ENCODE measurements around the gene CNTNAP2.

DNA sequence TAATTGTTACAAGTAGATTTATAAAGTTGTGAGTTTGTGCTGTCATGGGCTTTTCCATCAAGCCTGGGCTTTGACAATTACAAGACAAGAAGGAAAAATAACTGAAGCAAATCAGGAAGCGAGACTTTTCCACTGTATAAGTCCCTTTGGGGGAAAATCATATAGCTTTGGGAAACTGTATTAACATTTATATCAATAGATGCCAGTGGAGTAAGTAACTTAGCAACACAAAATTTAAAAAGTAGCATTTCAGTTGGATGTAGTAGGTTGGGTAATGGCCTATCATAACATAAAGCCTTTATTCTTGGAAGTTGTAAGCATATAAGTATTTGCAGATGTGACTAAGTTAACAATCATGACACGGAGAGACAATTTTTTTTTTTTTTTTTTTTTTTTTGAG, 931.1 kb downstream of the CNTNAP2 start:
- TF ChIP-seq ZNF335 (tag by site-specific recombination; conservative IDR thresholded peaks at IDR 0.05) (no peak), KLF10 (tag by site-specific recombination; IDR thresholded peaks at IDR 0.05) (no peak), SCRT2 (tag by site-specific recombination; IDR thresholded peaks at IDR 0.05) (no peak), BCL11A (tag by site-specific recombination; IDR thresholded peaks at IDR 0.05; ENCODE audit: low read depth) (no peak), SETDB1 (IDR thresholded peaks at IDR 0.05; ENCODE audit: insufficient read length, low read length) (no peak), ZNF274 (IDR thresholded peaks at IDR 0.05; ENCODE audit: low read length) (no peak), ZNF274 (tag by site-specific recombination; IDR thresholded peaks at IDR 0.05; ENCODE audit: borderline replicate concordance) (no peak), MYNN (tag by site-specific recombination; IDR thresholded peaks at IDR 0.05; ENCODE audit: borderline replicate concordance) (no peak), ZNF138 (tag by site-specific recombination; IDR thresholded peaks at IDR 0.05; ENCODE audit: borderline replicate concordance) (no peak), ZNF777 (tag by site-specific recombination; IDR thresholded peaks at IDR 0.05; ENCODE audit: borderline replicate concordance) (no peak), ZNF670 (tag by site-specific recombination; IDR thresholded peaks at IDR 0.05; ENCODE audit: low read depth) (no peak), ZNF426 (tag by site-specific recombination; IDR thresholded peaks at IDR 0.05) (no peak), ZNF76 (tag by site-specific recombination; IDR thresholded peaks at IDR 0.05; ENCODE audit: borderline replicate concordance, low read depth) (no peak)
- TF ChIP-seq, protein P1, sequence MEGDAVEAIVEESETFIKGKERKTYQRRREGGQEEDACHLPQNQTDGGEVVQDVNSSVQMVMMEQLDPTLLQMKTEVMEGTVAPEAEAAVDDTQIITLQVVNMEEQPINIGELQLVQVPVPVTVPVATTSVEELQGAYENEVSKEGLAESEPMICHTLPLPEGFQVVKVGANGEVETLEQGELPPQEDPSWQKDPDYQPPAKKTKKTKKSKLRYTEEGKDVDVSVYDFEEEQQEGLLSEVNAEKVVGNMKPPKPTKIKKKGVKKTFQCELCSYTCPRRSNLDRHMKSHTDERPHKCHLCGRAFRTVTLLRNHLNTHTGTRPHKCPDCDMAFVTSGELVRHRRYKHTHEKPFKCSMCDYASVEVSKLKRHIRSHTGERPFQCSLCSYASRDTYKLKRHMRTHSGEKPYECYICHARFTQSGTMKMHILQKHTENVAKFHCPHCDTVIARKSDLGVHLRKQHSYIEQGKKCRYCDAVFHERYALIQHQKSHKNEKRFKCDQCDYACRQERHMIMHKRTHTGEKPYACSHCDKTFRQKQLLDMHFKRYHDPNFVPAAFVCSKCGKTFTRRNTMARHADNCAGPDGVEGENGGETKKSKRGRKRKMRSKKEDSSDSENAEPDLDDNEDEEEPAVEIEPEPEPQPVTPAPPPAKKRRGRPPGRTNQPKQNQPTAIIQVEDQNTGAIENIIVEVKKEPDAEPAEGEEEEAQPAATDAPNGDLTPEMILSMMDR (tag by site-specific recombination; IDR thresholded peaks at IDR 0.05), result no peak
- TF ChIP-seq, protein P2, sequence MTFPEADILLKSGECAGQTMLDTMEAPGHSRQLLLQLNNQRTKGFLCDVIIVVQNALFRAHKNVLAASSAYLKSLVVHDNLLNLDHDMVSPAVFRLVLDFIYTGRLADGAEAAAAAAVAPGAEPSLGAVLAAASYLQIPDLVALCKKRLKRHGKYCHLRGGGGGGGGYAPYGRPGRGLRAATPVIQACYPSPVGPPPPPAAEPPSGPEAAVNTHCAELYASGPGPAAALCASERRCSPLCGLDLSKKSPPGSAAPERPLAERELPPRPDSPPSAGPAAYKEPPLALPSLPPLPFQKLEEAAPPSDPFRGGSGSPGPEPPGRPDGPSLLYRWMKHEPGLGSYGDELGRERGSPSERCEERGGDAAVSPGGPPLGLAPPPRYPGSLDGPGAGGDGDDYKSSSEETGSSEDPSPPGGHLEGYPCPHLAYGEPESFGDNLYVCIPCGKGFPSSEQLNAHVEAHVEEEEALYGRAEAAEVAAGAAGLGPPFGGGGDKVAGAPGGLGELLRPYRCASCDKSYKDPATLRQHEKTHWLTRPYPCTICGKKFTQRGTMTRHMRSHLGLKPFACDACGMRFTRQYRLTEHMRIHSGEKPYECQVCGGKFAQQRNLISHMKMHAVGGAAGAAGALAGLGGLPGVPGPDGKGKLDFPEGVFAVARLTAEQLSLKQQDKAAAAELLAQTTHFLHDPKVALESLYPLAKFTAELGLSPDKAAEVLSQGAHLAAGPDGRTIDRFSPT (tag by site-specific recombination; IDR thresholded peaks at IDR 0.05), result no peak
